ENCODE results near the gene NUDT21.

DNA sequence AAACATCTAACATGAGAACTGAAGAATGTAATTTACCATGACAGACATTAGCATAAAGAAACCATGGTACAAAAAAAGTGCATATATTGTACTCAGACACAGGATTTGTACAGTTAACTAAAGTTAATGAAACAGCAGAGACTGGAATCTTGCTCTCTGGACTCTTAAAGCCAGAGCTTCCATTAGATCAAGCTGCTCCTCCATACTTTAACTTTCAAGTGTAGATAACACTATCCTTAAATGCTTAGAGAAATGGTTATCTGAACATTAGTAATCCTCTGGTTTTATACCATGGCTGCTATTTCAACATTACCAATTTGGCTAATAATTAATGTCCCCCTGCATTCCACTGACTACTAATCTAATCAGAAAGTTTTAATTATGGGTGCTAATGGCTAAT lies 3.1 kb downstream of the NUDT21 start:
- TF ChIP-seq RFX5 (IDR thresholded peaks at IDR 0.05; ENCODE audit: low read depth, low read length): no peak
- TF ChIP-seq, protein P1, sequence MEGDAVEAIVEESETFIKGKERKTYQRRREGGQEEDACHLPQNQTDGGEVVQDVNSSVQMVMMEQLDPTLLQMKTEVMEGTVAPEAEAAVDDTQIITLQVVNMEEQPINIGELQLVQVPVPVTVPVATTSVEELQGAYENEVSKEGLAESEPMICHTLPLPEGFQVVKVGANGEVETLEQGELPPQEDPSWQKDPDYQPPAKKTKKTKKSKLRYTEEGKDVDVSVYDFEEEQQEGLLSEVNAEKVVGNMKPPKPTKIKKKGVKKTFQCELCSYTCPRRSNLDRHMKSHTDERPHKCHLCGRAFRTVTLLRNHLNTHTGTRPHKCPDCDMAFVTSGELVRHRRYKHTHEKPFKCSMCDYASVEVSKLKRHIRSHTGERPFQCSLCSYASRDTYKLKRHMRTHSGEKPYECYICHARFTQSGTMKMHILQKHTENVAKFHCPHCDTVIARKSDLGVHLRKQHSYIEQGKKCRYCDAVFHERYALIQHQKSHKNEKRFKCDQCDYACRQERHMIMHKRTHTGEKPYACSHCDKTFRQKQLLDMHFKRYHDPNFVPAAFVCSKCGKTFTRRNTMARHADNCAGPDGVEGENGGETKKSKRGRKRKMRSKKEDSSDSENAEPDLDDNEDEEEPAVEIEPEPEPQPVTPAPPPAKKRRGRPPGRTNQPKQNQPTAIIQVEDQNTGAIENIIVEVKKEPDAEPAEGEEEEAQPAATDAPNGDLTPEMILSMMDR (conservative IDR thresholded peaks at IDR 0.05; ENCODE audit: low read depth, low read length): no peak
- no peak for TF ChIP-seq POLR2A (IDR thresholded peaks at IDR 0.05; ENCODE audit: low read depth, low read length)
- TF ChIP-seq CEBPB (IDR thresholded peaks at IDR 0.05; ENCODE audit: low read depth, low read length): no peak
- TF ChIP-seq BHLHE40 (IDR thresholded peaks at IDR 0.05; ENCODE audit: low read depth, low read length): no peak
- TF ChIP-seq USF2 (IDR thresholded peaks at IDR 0.05; ENCODE audit: low read depth, low read length): no peak
- no peak for TF ChIP-seq RAD21 (IDR thresholded peaks at IDR 0.05; ENCODE audit: low read length)
- TF ChIP-seq RCOR1 (IDR thresholded peaks at IDR 0.05; ENCODE audit: insufficient replicate concordance, low read length): no peak
- no peak for TF ChIP-seq MXI1 (IDR thresholded peaks at IDR 0.05; ENCODE audit: borderline replicate concordance, low read depth, low read length)
- TF ChIP-seq, protein P2, sequence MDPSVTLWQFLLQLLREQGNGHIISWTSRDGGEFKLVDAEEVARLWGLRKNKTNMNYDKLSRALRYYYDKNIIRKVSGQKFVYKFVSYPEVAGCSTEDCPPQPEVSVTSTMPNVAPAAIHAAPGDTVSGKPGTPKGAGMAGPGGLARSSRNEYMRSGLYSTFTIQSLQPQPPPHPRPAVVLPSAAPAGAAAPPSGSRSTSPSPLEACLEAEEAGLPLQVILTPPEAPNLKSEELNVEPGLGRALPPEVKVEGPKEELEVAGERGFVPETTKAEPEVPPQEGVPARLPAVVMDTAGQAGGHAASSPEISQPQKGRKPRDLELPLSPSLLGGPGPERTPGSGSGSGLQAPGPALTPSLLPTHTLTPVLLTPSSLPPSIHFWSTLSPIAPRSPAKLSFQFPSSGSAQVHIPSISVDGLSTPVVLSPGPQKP (IDR thresholded peaks at IDR 0.05; ENCODE audit: borderline replicate concordance, low read depth, low read length): no peak
- TF ChIP-seq SMC3 (IDR thresholded peaks at IDR 0.05; ENCODE audit: low read depth, low read length): no peak

All from IMR-90 (cell line).